GM21423 (cell line): ENCODE results near the gene STYXL1.
"Not testable (repeated sequence)": the region's sequence is repeated elsewhere in the genome, so short reads cannot be mapped to it uniquely, and the experiment has no call there.

Experiments
- ATAC-seq: cut with Tn5 transposase; IDR thresholded peaks from one replicate; pipeline ENCODE4 v1.9.1; 2021; ENCODE audit warnings: mild to moderate bottlenecking, moderate library complexity; ENCODE audit not compliant: unreplicated experiment

STYXL1 gene

GRCh38 chr7:76066716-76067503 is 19.1 kb upstream of the STYXL1 start:
- ATAC-seq: no peak

GRCh38 chr7:76065016-76065612 is 17.3 kb upstream of the STYXL1 start:
- no peak for ATAC-seq

- no peak for ATAC-seq
These were observed 16.6 kb upstream of the STYXL1 start for GRCh38 chr7:76064208-76064970.

DNA sequence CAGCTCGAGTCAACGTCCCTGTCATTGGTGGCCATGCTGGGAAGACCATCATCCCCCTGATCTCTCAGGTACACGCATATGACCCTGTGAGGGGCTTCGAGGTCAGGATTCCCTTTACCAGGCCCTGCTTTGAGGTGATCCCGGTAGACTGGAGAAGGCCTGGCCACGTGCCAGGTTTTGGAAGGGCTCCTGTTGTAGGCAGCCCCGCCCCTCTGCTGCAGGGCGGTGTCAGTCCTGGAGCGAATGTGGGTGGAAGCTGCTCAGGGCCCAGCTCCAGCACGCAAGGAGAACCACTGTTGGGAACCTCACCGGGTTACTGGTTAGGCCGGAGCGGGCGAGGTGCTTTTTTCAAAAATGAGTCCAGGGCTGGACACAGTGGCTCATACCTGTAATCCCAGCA is 15.7 kb upstream of the STYXL1 start:
- no peak for ATAC-seq

- ATAC-seq: no peak
These were observed 15.3 kb upstream of the STYXL1 start for GRCh38 chr7:76063114-76063513.

DNA sequence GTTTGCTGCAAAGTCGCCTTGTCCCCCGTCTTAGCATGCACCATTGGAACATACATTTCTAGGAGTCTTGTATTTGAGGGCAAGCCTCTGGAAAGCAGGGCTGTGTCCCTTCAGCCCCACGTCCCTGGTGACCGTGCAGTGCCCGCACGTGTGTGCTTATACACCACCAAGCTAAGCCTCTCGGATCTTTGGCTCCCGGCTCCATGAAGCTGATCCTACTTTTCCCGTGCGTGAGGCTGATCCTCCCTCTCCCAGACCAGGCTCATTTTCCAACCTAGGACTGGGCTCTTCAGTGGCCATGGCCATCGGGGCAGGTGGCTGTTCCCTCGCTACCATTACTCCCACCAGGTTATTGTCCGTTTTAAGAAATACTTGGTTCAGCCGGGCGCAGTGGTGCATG is 14.5 kb upstream of the STYXL1 start:
- no peak for ATAC-seq

DNA sequence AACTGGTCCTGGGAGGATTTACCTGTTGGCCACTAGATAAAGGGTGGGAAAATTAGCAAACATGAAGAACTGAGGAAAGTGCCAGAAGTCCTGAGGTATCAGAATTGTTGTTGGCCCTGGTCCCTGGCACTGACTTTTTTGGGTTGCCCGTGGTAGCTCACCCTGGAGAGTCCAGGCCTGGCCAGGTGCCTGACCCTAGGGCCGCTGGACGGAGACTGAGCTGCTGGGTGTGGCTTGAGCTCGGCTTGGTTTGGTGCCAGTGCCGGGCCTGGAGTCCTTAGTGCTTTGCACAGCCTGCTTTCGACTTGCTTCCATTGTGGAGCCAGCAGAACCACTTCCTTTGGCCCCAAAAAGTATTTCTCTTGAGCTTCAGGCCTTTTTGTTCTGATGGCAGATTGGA is 13.0 kb upstream of the STYXL1 start:
- ATAC-seq: no peak

GRCh38 chr7:76058745-76059144 is 10.9 kb upstream of the STYXL1 start:
- not testable (repeated sequence) for ATAC-seq

GRCh38 chr7:76057813-76058145 is 10.0 kb upstream of the STYXL1 start:
- no peak for ATAC-seq

GRCh38 chr7:76057103-76057812 is 9.5 kb upstream of the STYXL1 start:
- no peak for ATAC-seq

DNA sequence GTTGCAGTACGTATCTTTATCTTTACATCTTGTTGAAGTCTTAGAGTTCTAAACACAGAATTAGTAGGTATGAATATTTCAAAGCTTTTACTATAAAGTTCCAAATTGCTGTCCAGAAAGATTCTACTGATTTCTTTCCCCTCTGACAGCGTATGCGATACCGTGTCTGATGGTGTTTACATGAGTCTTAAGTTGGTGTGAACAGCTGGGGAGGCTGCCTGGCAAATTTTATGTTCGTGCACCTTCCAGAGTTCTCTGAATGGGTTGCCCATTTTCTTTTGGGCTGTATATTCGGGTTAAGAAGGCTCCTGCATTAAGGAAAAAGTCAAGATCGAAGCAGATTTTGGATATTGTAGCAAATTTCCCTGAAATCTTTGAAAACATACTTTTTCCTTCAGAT is 8.4 kb upstream of the STYXL1 start:
- ATAC-seq: no peak

DNA sequence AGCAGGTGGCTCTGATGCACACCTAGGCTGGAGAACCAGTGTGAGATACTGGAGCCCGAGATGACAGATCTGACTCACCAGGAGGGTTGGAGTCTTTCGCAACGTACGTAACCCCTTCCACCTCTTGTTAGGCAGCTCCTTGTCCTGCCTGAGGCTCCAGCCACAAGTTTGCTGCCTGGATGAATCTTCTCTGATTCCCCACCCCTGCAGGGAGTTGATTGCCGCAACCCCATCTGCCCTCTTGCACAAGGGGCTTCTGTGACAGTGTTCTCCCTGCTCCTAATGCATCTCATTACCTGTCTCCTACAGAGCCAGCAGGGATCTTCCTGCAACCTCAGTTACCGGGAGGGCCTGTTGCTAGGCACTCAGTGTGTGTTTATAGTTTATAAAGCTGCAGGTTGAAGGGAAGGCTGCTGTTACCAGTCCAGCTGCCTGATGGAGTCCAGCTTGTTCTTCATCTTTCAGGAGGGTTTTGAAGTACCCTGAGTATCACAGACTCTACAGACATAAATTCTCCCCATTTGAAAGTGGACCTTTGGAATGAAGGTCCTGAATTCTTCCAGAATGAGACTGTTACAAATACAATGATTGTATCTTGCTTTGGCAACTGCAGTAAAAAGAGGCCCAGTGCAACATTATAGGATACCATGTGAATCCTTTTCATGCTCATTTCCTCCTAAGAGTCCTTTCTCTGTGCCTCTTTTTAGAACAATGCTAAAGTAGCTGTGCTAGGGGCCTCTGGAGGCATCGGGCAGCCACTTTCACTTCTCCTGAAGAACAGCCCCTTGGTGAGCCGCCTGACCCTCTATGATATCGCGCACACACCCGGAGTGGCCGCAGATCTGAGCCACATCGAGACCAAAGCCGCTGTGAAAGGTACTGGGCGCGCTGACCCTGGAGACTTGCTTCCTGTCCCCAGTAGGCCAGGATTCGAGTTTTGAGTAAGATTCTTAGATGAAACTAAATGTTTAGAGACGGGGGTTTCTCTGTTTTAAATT is 6.6 kb upstream of the STYXL1 start:
- no peak for ATAC-seq

DNA sequence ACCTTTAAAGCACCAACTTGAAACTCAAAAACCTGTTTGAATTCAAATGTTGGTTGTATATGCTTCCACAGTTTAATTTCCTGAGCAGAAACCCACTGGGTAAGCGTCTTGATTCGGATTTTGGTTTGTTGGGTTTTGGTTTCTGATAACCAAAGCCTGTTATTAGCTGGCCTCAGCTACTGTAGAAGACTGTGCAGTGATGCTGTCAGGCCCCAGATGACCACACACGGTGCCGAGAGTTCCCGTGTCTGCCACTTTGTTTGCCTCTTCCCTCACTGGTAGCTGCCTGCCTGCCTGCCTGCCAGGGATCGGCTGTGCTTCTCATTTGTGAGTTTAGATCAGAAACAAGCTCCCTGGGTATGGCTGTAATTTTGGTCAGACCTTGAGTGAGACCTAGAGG is 5.7 kb upstream of the STYXL1 start:
- ATAC-seq: no peak

DNA sequence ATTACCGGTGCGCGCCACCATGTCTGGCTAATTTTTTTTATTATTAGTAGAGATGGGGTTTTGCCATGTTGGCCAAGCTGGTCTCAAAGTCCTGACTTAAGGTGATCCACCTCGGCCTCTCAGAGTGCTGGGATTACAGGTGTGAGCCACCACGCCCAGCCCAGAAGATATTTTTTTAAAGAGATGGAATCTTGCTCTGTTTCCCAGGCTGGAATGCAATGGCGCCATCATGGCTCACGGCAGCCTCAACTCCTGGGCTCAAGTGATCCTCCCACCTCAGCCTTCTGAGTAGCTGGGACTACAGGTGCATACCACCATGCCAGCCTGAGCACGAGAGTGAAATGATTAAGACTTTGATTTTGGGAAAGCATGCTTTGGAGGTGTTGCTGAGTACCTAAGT is 4.9 kb upstream of the STYXL1 start:
- ATAC-seq: not testable (repeated sequence)

- ATAC-seq: no peak
These were observed 4.0 kb upstream of the STYXL1 start for GRCh38 chr7:76051840-76052239.

- no peak for ATAC-seq
These were observed 2.7 kb upstream of the STYXL1 start for GRCh38 chr7:76050545-76050944.

DNA sequence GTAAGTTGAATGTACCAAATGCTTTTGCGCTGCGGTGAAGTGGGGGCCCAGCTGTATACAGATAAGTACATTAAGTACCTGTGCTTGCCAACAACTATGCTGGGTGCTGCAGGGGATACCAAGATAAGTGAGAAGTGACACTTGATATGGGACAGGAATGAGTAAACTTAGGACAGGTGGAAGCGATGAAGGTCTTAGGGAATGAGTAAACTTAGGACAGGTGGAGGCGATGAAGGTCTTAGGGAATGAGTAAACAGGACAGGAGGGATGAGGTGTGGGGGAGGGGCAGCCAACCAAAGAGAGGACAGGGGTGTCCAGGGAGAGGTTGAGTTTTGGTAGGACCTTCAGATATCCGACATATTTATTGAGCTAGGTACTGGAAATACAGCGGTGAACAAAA is 1.5 kb upstream of the STYXL1 start:
- ATAC-seq: no peak

DNA sequence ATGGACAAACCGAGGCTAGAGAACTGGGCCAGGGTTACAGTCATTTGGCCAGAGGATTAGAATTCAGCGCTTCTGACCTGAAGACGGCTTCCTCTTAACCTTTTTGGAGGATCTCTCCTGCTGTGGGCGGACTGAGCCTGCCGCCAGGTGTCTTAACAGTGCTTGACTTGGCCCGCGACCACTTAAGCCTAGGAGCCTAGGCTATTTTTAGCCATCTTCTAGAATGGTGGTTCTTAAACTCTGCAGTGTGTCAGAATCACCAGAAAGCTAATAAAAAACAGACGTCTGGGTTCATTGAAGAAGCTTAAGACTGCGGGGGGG is 828 bp upstream of the STYXL1 start:
- no peak for ATAC-seq

GRCh38 chr7:76047305-76047810 is 442 bp downstream of the STYXL1 start:
- peak; percentile 8 for ATAC-seq

DNA sequence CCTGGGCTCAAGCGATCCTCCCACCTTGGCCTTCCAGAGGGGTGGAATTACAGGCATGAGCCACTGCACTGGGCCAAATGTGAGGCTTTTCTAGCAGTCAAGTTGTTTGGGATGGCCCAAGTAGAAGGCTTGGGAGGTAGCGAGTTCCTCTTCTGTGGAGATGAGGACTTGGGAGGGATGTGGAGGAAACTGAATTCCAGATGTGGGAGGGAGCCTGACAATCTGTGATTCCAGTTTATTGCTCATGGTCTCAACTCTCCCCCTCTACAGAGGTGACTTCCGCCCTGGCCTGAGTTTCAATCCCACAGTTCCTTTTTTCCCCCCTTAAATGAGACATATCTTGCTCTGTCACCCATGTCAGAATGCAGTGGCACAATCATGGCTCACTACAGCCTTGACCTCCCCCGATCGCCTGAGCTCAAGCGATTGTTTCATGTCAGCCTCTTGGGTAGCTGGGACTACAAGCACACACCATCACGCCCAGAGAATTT is 3.4 kb downstream of the STYXL1 start:
- no peak for ATAC-seq
